K562 (cell line): ENCODE measurements around the gene KLK5.

Source experiments
- CBX3 ChIP-seq, 2 experiments: IDR thresholded peaks; 1 replicate in 1 of 2; 2 replicates in 1 of 2; pipeline ENCODE4 v1.6.1; 2012; ENCODE audit warnings: inconsistent platforms in 2 of 2, low read length in 2 of 2, borderline replicate concordance in 1 of 2, control low read depth in 1 of 2
- EP300 ChIP-seq: IDR thresholded peaks from 2 replicates; pipeline ENCODE4 v1.6.1; 2012; ENCODE audit warnings: low read length, improper control_type of control experiment
- FOXK2 ChIP-seq, 2 experiments: fragments of 450-650 bp; IDR thresholded peaks in 1 of 2; conservative IDR thresholded peaks in 1 of 2; 2 replicates each; pipeline ENCODE4 v1.6.1; 2016; ENCODE audit warnings: low read depth in 2 of 2, mild to moderate bottlenecking in 1 of 2
- FOXM1 ChIP-seq, 2 experiments: fragments of 450-650 bp in 1 of 2; sonication (generic) in 1 of 2; formaldehyde crosslinking in 1 of 2; IDR thresholded peaks; 2 replicates each; pipeline versions ENCODE4 v1.6.1 to v1.9.0; 2017 to 2022; ENCODE audit warnings: low read depth in 2 of 2, mild to moderate bottlenecking in 2 of 2, missing genetic modification reagents in 1 of 2, moderate library complexity in 1 of 2
- NRF1 ChIP-seq, 2 experiments: fragments of 450-650 bp; IDR thresholded peaks in 1 of 2; conservative IDR thresholded peaks in 1 of 2; 2 replicates each; pipeline ENCODE4 v1.6.1; 2014; ENCODE audit warnings: mild to moderate bottlenecking in 2 of 2
- POLR2A ChIP-seq: fragments of 450-650 bp; conservative IDR thresholded peaks from 2 replicates; pipeline ENCODE4 v1.6.1; 2016
- RNF2 ChIP-seq: sonication (generic); IDR thresholded peaks from 2 replicates; pipeline ENCODE4 v1.6.1; 2016
- SMAD1 ChIP-seq: fragments of 150-350 bp; IDR thresholded peaks from 2 replicates; pipeline ENCODE4 v1.6.1; 2014; ENCODE audit warnings: low read length, low read depth; ENCODE audit not compliant: partially characterized antibody
- TCF7L2 ChIP-seq: fragments of 150-350 bp; IDR thresholded peaks from 2 replicates; pipeline ENCODE4 v1.6.1; 2016; ENCODE audit warnings: low read depth, mild to moderate bottlenecking, low read length, moderate library complexity
- TF ChIP-seq, protein P1 (sequence below), 3 experiments: IDR thresholded peaks in 2 of 3; conservative IDR thresholded peaks in 1 of 3; 2 replicates each; pipeline ENCODE4 v1.5.1; 2011 to 2012; ENCODE audit warnings: low read length in 3 of 3, mild to moderate bottlenecking in 3 of 3, control low read depth in 2 of 3, improper control_type of control experiment in 1 of 3, inconsistent platforms in 1 of 3, low read depth in 1 of 3, mixed read lengths in 1 of 3, moderate library complexity in 1 of 3; ENCODE audit not compliant: insufficient read depth in 2 of 3

DNA sequence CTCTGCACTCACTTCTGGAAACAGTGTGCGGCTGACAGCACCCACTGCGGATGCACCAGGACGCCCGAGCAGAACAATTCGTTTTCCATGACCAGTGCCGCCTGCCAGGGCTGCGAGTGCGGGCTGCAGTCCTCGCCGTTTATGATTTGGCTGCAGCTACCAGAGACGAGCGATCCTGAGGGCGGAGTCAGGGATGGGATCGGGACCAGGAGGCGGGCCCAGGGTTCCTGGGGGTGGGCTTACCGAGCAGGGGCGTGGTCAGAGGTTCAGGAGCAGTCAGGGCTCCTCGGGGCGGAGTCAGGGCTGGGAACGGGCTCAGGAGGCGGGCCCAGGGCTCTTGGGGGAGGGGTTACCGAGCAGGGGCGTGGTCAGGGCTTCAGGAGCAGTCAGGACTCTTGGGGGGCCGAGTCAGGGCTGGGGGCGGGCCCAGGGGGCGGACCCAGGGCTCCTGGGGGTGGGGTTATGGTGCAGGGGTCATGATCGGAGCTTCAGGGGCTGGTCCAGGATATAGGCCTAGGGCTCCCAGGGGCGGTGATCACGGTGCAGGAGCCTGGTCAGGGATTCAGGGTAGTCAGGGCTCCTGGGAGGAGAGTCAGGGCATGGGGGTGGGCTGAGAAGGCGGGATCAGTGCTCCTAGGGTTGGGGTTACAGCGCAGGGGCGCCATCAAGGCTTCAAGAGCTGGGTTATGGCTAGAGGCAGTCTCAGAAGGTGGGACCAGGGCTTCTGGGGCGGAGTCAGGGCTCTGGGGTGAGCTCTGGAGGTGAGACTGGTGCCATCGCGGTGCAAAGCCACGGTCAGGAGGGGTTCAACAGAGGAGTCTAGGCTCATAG is 43.4 kb downstream of the KLK5 start:
- TF ChIP-seq, protein P1, sequence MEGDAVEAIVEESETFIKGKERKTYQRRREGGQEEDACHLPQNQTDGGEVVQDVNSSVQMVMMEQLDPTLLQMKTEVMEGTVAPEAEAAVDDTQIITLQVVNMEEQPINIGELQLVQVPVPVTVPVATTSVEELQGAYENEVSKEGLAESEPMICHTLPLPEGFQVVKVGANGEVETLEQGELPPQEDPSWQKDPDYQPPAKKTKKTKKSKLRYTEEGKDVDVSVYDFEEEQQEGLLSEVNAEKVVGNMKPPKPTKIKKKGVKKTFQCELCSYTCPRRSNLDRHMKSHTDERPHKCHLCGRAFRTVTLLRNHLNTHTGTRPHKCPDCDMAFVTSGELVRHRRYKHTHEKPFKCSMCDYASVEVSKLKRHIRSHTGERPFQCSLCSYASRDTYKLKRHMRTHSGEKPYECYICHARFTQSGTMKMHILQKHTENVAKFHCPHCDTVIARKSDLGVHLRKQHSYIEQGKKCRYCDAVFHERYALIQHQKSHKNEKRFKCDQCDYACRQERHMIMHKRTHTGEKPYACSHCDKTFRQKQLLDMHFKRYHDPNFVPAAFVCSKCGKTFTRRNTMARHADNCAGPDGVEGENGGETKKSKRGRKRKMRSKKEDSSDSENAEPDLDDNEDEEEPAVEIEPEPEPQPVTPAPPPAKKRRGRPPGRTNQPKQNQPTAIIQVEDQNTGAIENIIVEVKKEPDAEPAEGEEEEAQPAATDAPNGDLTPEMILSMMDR (IDR thresholded peaks at IDR 0.05 in 2 of 3, conservative IDR thresholded peaks at IDR 0.05 in 1 of 3; ENCODE audit: insufficient read depth in 2 of 3, low read depth in 1 of 3, low read length in 3 of 3) = no peak
- TF ChIP-seq FOXM1 (IDR thresholded peaks at IDR 0.05; ENCODE audit: low read depth) (no peak), FOXM1 (CRISPR knock-in tag; IDR thresholded peaks at IDR 0.05; ENCODE audit: low read depth) (no peak), NRF1 (conservative IDR thresholded peaks at IDR 0.05 in 1 of 2, IDR thresholded peaks at IDR 0.05 in 1 of 2) (peak; percentile 46 to 56; a peak in 3 of 4 replicates), RNF2 (no peak), CBX3 (IDR thresholded peaks at IDR 0.05; ENCODE audit: borderline replicate concordance in 1 of 2, low read length in 2 of 2) (no peak), POLR2A (no peak), FOXK2 (conservative IDR thresholded peaks at IDR 0.05 in 1 of 2, IDR thresholded peaks at IDR 0.05 in 1 of 2; ENCODE audit: low read depth in 2 of 2) (no peak), EP300 (no peak), SMAD1 (no peak), TCF7L2 (no peak)
